Uterus (tissue), 4 donors: Measurements from ENCODE around the gene ZPLD1. TPM values are rescaled to one million over a fixed set of nuclear protein-coding genes. Genes with fewer than 3 reads are reported as not detected.

ENCODE experiments used
- DNase-seq, 2 donors: peaks; one replicate each; pipeline ENCODE4 v3.0.0-alpha.2; 2019 to 2020
- H3K27ac ChIP-seq, 2 donors: fragments of 200-600 bp; sonication (generic); 1 replicate in 1 of 2; 2 replicates in 1 of 2; pipeline ENCODE4 v1.5.1; 2016 to 2018
- H3K27me3 ChIP-seq, 2 donors: fragments of 200-600 bp; sonication (generic); one replicate each; pipeline ENCODE4 v1.5.1; 2018 to 2019; ENCODE audit warnings: control low read depth in 1 of 2
- H3K36me3 ChIP-seq, 2 donors: fragments of 200-600 bp; sonication (generic); one replicate each; pipeline ENCODE4 v1.5.1; 2019; ENCODE audit warnings: control low read depth in 1 of 2
- H3K4me1 ChIP-seq, 2 donors: fragments of 200-600 bp; sonication (generic); one replicate each; pipeline ENCODE4 v1.5.1; 2018 to 2019; ENCODE audit warnings: control low read depth in 1 of 2
- H3K4me3 ChIP-seq, 2 donors: fragments of 200-600 bp; sonication (generic); 1 replicate in 1 of 2; 2 replicates in 1 of 2; pipeline ENCODE4 v1.5.1; 2018 to 2019; ENCODE audit warnings: mild to moderate bottlenecking in 1 of 2
- H3K9me3 ChIP-seq, 2 donors: fragments of 200-600 bp; sonication (generic); one replicate each; pipeline ENCODE4 v1.5.1; 2019; ENCODE audit warnings: control low read depth in 1 of 2
- POLR2A ChIP-seq, 2 donors: fragments of 450-650 bp; IDR thresholded peaks; one replicate each; pipeline ENCODE4 v1.6.1; 2016; ENCODE audit warnings: antibody characterized with exemption in 2 of 2, mild to moderate bottlenecking in 1 of 2, moderate library complexity in 1 of 2
- intact Hi-C: fragments of 100-400 bp; cut with DNase I; formaldehyde crosslinking; loops from one replicate; pipeline ENCODE4 v1.15.1; 2023; ENCODE audit warnings: low total_unique reads
- total RNA-seq, 4 donors: library from RNA; depleted of rRNA in 3 of 4; stranded (reverse); fragments of >200 nt in 3 of 4; gene quantifications; one replicate each; pipeline versions ENCODE4 v1.1.0 to v1.2.4, GENCODE V29; 2014 to 2023
- TF ChIP-seq, protein P1 (sequence below), 4 experiments: fragments of 200-600 bp in 2 of 4; fragments of 450-650 bp in 2 of 4; sonication (generic) in 2 of 4; IDR thresholded peaks; one replicate each; pipeline ENCODE4 v1.5.1; 2016 to 2019; ENCODE audit warnings: antibody characterized with exemption in 4 of 4, mild to moderate bottlenecking in 2 of 4, moderate library complexity in 1 of 4
- donor health status: DM: yes; HTN: yes; CAD: no.

ZPLD1 gene
- total RNA-seq, 4 donors from 2014 or later: 0.07 TPM; not detected in 3

DNA sequence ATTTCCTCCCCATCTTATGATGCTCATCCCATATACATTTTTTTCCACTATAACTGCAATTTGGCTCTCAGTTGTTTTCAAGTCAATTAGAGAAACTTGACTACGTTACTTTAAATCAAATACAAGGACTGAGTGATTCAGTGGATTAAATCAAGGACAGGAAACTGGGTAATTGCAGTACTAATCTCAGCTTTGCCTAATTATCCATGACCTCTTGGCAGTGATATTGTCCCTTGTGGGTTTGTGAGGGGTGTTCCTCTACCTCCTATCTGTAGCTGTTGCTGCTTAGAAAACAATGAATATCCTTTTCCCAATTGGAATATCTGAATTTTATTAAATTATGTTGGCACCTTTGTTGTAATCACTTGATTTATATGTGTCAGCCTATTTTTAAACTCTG lies 79.4 kb downstream of the ZPLD1 start:
- H3K36me3 ChIP-seq: no peaks in the 10 kb centered on the region
- no peaks in the 10 kb centered on the region for H3K4me1 ChIP-seq
- TF ChIP-seq POLR2A (IDR thresholded peaks at IDR 0.05): no peak
- TF ChIP-seq, protein P1, sequence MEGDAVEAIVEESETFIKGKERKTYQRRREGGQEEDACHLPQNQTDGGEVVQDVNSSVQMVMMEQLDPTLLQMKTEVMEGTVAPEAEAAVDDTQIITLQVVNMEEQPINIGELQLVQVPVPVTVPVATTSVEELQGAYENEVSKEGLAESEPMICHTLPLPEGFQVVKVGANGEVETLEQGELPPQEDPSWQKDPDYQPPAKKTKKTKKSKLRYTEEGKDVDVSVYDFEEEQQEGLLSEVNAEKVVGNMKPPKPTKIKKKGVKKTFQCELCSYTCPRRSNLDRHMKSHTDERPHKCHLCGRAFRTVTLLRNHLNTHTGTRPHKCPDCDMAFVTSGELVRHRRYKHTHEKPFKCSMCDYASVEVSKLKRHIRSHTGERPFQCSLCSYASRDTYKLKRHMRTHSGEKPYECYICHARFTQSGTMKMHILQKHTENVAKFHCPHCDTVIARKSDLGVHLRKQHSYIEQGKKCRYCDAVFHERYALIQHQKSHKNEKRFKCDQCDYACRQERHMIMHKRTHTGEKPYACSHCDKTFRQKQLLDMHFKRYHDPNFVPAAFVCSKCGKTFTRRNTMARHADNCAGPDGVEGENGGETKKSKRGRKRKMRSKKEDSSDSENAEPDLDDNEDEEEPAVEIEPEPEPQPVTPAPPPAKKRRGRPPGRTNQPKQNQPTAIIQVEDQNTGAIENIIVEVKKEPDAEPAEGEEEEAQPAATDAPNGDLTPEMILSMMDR (IDR thresholded peaks at IDR 0.05): no peak
- intact Hi-C loops: no loop called here
- H3K4me3 ChIP-seq: no peak overlapping the region
- DNase-seq: no peak
- H3K27me3 ChIP-seq: no peaks in the 10 kb centered on the region
- no peak overlapping the region for H3K27ac ChIP-seq
- H3K9me3 ChIP-seq: no peaks in the 10 kb centered on the region

DNA sequence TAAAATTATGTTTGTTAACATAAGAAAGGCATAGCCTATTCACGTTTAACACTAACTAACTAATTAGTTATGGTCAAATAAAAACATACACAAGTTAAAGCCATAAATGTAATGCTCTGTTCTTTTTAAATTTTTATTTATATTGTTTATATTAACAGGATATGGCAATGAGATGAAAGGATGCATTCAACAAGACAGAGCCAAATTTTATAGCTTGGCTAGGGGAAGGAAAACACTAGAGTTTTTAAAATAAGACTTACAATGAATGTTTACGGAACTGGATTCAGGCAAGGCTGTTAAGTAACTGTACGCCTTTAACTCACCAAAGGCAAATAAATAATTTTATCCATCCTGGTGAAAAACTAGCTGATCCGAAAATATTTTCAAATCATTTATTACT lies 86.4 kb downstream of the ZPLD1 start:
- no peak overlapping the region for H3K27ac ChIP-seq
- H3K9me3 ChIP-seq: no peaks in the 10 kb centered on the region
- H3K4me1 ChIP-seq: no peaks in the 10 kb centered on the region
- DNase-seq: no peak
- intact Hi-C loops: no loop called here
- H3K4me3 ChIP-seq: no peak overlapping the region
- TF ChIP-seq, protein P1 (IDR thresholded peaks at IDR 0.05): no peak
- no peak for TF ChIP-seq POLR2A (IDR thresholded peaks at IDR 0.05)
- H3K27me3 ChIP-seq: no peaks in the 10 kb centered on the region
- H3K36me3 ChIP-seq: no peaks in the 10 kb centered on the region

DNA sequence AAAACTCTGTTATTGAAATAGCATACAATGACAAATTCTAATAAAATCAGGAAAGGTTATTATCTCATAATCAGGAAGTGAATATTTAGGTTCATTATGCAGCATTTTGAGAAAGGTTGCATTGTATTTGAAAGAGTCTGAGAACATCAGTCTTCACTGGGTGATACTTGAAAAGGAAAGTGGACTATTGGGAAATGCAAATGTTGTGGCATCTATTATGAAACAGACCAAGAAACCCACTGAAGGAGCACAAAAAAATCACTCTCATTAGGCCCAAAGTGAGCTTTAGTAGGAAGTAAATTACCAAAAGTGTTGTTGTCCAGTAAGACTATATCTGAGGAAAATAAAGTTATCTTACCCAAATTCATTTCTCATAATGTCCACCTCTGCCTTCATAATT lies 90.8 kb downstream of the ZPLD1 start:
- Histone ChIP-seq H3K36me3 (no peaks in the 10 kb centered on the region), H3K9me3 (no peaks in the 10 kb centered on the region), H3K4me1 (no peaks in the 10 kb centered on the region), H3K4me3 (no peak overlapping the region), H3K27ac (no peak overlapping the region), H3K27me3 (no peaks in the 10 kb centered on the region)
- DNase-seq: no peak
- TF ChIP-seq POLR2A (IDR thresholded peaks at IDR 0.05): no peak
- TF ChIP-seq, protein P1 (IDR thresholded peaks at IDR 0.05): no peak
- intact Hi-C loops: no loop called here

DNA sequence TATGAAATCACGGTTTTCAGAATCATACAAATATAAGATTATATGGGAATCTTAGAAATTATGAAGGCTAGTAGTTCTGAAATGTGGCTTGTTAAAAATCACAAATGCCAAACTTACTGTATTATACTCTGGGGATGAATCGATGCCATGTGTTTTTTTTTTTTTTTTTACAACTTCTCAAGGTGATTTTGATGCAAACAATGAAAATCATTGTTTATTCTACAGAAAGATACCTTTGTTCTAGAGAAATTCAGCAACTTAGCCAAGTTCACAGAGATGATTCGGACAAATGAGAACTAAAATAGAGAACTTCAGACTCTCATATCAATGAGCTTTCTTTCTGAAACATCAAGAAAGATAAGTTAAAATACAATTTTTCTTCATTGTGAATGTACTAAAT lies 92.0 kb downstream of the ZPLD1 start:
- Histone ChIP-seq H3K36me3 (no peaks in the 10 kb centered on the region), H3K4me3 (no peak overlapping the region), H3K27me3 (no peaks in the 10 kb centered on the region), H3K9me3 (no peaks in the 10 kb centered on the region), H3K27ac (no peak overlapping the region), H3K4me1 (no peaks in the 10 kb centered on the region)
- no peak for DNase-seq
- intact Hi-C loops: no loop called here
- TF ChIP-seq, protein P1 (IDR thresholded peaks at IDR 0.05): no peak
- TF ChIP-seq POLR2A (IDR thresholded peaks at IDR 0.05): no peak

DNA sequence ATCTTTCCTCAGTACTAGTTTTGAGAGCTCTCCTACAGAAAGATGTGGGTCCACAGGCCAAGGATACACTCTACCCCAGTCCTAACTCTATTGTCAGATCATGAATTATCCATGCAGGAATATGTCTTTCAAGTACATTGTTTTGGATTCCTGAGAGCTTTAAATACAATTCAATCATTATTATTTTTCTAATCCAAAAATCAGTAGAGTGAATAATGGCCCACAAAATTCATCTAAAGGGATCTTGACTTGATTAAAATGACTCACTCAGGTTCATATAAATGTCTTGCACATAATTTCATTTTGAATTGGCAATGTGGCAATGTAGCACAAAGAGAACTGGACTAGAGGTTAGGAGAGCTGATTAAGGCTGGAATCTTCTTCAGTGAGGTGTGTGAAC lies 93.9 kb downstream of the ZPLD1 start:
- Histone ChIP-seq H3K27ac (no peak overlapping the region), H3K27me3 (no peaks in the 10 kb centered on the region), H3K4me3 (no peak overlapping the region), H3K36me3 (no peaks in the 10 kb centered on the region), H3K9me3 (no peaks in the 10 kb centered on the region), H3K4me1 (no peaks in the 10 kb centered on the region)
- no peak for DNase-seq
- intact Hi-C loops: no loop called here
- no peak for TF ChIP-seq POLR2A (IDR thresholded peaks at IDR 0.05)
- TF ChIP-seq, protein P1 (IDR thresholded peaks at IDR 0.05): no peak
